Erythroblast (primary cell): ENCODE measurements around the gene TTYH2.

Experiments used
- GATA1 ChIP-seq: IDR thresholded peaks from 2 replicates; pipeline ENCODE4 v1.6.1; 2011; ENCODE audit warnings: low read depth, mild to moderate bottlenecking, control low read depth, low read length, moderate library complexity
- POLR2A ChIP-seq: IDR thresholded peaks from 2 replicates; pipeline ENCODE4 v1.6.1; 2011; ENCODE audit warnings: mild to moderate bottlenecking, low read length

DNA sequence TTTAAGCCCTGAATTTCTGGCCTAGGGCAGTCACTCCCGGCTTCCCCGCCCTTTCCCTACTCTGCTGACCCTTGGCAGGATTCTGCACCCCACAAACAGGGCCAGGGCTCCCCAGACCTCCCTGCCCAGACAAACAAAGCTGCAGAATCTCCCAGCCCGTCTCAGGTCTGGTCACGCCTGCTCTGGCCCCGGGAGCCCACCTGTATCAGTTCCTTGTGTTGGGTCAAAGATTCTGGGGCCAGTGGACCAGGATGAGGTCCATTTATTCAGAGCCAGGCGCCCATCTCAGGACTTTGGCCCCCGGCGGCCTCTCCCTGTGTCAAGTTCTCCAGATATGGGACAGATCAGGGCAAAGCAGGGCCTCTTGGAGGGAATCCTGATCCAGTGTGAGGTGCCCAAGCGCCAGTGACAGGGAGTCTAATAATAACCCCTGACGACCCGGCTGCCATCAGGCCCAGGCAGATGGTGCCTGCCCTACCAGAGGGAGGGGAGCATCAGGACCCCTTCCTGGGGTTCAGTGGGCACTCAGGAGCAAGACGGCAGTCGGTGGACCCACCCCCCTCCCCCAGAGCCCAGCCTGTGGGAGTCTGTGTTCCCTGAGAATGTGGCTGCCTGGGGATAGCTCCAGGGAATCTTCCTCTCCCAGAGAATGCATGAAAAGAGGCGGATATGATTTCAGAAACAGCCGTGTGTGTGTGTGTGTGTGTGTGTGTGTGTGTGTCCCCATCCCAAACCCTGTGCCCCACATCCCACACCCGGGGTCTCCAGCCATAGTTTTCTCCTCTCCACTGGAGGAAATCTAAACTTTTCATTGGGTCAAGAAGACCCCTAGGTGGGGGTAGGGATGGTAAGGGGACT lies 1.3 kb downstream of the TTYH2 start:
- no peak for TF ChIP-seq POLR2A
- TF ChIP-seq GATA1: no peak
